Spleen (tissue), 11 donors: Measurements from ENCODE around the gene ROBO1. TPM values are rescaled to one million over a fixed set of nuclear protein-coding genes. Genes with fewer than 3 reads are reported as not detected.
"Not testable (repeated sequence)": the region's sequence is repeated elsewhere in the genome, so short reads cannot be mapped to it uniquely, and the experiment has no call there.

Source experiments
- DNase-seq: peaks from one replicate; pipeline ENCODE4 v3.0.0-alpha.2; 2020
- H3K27ac ChIP-seq, 8 donors: fragments of 200-600 bp; sonication (generic) in 7 of 8; 1 replicate in 4 of 8; 2 replicates in 4 of 8; pipeline versions ENCODE4 v1.5.0 to v1.8.0; 2016 to 2021; ENCODE audit warnings: inconsistent platforms in 4 of 8, mild to moderate bottlenecking in 4 of 8, moderate library complexity in 1 of 8
- H3K27me3 ChIP-seq, 7 donors: fragments of 200-600 bp; sonication (generic) in 6 of 7; replicated peaks in 1 of 7; 1 replicate in 4 of 7; 2 replicates in 3 of 7; pipeline versions ENCODE4 v1.5.0 to v1.8.0; 2016 to 2021; ENCODE audit warnings: inconsistent platforms in 3 of 7, mild to moderate bottlenecking in 1 of 7
- H3K36me3 ChIP-seq, 6 donors: fragments of 200-600 bp; sonication (generic) in 5 of 6; 1 replicate in 4 of 6; 2 replicates in 2 of 6; pipeline versions ENCODE4 v1.5.0 to v1.8.0; 2016 to 2021; ENCODE audit warnings: inconsistent platforms in 2 of 6
- H3K4me1 ChIP-seq, 6 donors: fragments of 200-600 bp; sonication (generic) in 5 of 6; 1 replicate in 3 of 6; 2 replicates in 3 of 6; pipeline versions ENCODE4 v1.5.0 to v1.8.0; 2016 to 2021; ENCODE audit warnings: inconsistent platforms in 3 of 6
- H3K4me3 ChIP-seq, 8 donors: fragments of 200-600 bp; sonication (generic) in 7 of 8; 1 replicate in 4 of 8; 2 replicates in 4 of 8; pipeline versions ENCODE4 v1.5.0 to v1.8.0; 2016 to 2021; ENCODE audit warnings: inconsistent platforms in 4 of 8, mild to moderate bottlenecking in 4 of 8, moderate library complexity in 2 of 8
- H3K9me3 ChIP-seq, 8 donors: fragments of 200-600 bp; sonication (generic) in 7 of 8; 1 replicate in 4 of 8; 2 replicates in 4 of 8; pipeline versions ENCODE4 v1.5.0 to v1.8.0; 2016 to 2021; ENCODE audit warnings: inconsistent platforms in 4 of 8
- POLR2A ChIP-seq, 3 donors: fragments of 450-650 bp; IDR thresholded peaks; one replicate each; pipeline ENCODE4 v1.5.1; 2017; ENCODE audit warnings: antibody characterized with exemption in 3 of 3, mild to moderate bottlenecking in 1 of 3
- POLR2AphosphoS5 ChIP-seq, 3 donors: sonication (generic); formaldehyde crosslinking; IDR thresholded peaks; one replicate each; pipeline ENCODE4 v1.5.1; 2017; ENCODE audit warnings: antibody characterized with exemption in 3 of 3
- WGBS, 5 donors: extraction: QIAGEN DNeasy Blood & Tissue Kit in 3 of 5; methylation state at CpG; one replicate each; pipeline versions ENCODE4 v1.1.5 to v1.1.7; 2013 to 2018; 5-methylcytosine and 5-hydroxymethylcytosine counted together
- intact Hi-C: fragments of 100-400 bp; cut with DNase I; formaldehyde crosslinking; loops from one replicate; pipeline ENCODE4 v1.15.0; 2023; ENCODE audit warnings: low total_unique reads
- polyA plus RNA-seq, 3 donors: library from polyadenylated mRNA; stranded (reverse); fragments of 200-250 nt; gene quantifications; one replicate each; pipeline ENCODE4 v1.2.1, GENCODE V29; 2013
- total RNA-seq, 7 donors: library from RNA; depleted of rRNA in 3 of 7; stranded (reverse); fragments of >200 nt in 3 of 7; fragmentation: NEBNext Ultra II Directional in 4 of 7; extraction: Animal tissue kit (Norgen Biotek cat#: 25700) in 4 of 7; gene quantifications; one replicate each; pipeline versions ENCODE4 v1.1.0 to v1.2.1, GENCODE V29; 2016 to 2021
- TF ChIP-seq, protein P1 (sequence below), 11 experiments: fragments of 200-600 bp in 7 of 11; fragments of 450-650 bp in 4 of 11; sonication (generic) in 4 of 11; IDR thresholded peaks in 8 of 11; conservative IDR thresholded peaks in 3 of 11; 1 replicate in 7 of 11; 2 replicates in 4 of 11; pipeline versions ENCODE4 v1.4.0 to v1.8.0; 2016 to 2021; ENCODE audit warnings: antibody characterized with exemption in 11 of 11, inconsistent platforms in 4 of 11, mild to moderate bottlenecking in 1 of 11
- donor health status: healthy with polysubstance abuse.
- donor health status: DM: no; HTN: no; CAD: no; lungs with moderate emphysema.
- donor health status: DM: no; HTN: no; CAD: no.
- donor health status: Bipolar disorder and iron deficiency.
- donor health status: healthy.
- donor health status: DM: no; HTN: no; CAD: no.
- donor health status: DM: yes; HTN: yes; CAD: no.

ROBO1 gene
- total and polyA plus RNA-seq, 10 donors, result 3.4 to 37.3 (median 26.0) TPM

DNA sequence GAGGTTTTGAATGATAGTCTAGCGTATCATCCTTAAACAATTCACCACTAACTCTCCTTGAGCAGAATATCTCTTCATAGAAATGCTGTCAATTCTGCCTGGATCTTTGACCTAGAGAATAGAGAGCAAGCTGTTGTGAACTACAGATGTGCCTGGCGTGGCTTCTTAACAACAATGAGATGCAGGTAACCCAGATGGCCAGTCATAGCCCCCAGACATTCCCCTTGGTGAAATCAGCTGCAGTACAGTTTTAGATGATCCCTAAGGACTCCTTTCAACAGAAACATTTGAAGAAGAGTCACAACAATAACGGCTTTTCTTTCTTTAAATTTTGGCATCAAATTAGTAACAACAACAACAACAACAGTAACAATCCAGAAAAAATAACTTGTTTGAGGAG is 1041.3 kb downstream of the ROBO1 start:
- H3K4me1 ChIP-seq, result no peaks in the 10 kb centered on the region
- no peaks in the 10 kb centered on the region for H3K27me3 ChIP-seq
- H3K4me3 ChIP-seq, result no peak overlapping the region
- no peaks in the 10 kb centered on the region for H3K36me3 ChIP-seq
- intact Hi-C loops, result no loop called here
- TF ChIP-seq POLR2A (IDR thresholded peaks at IDR 0.05) (no peak), POLR2AphosphoS5 (IDR thresholded peaks at IDR 0.05) (no peak)
- TF ChIP-seq, protein P1, sequence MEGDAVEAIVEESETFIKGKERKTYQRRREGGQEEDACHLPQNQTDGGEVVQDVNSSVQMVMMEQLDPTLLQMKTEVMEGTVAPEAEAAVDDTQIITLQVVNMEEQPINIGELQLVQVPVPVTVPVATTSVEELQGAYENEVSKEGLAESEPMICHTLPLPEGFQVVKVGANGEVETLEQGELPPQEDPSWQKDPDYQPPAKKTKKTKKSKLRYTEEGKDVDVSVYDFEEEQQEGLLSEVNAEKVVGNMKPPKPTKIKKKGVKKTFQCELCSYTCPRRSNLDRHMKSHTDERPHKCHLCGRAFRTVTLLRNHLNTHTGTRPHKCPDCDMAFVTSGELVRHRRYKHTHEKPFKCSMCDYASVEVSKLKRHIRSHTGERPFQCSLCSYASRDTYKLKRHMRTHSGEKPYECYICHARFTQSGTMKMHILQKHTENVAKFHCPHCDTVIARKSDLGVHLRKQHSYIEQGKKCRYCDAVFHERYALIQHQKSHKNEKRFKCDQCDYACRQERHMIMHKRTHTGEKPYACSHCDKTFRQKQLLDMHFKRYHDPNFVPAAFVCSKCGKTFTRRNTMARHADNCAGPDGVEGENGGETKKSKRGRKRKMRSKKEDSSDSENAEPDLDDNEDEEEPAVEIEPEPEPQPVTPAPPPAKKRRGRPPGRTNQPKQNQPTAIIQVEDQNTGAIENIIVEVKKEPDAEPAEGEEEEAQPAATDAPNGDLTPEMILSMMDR (IDR thresholded peaks at IDR 0.05 in 8 of 11, conservative IDR thresholded peaks at IDR 0.05 in 3 of 11), result no peak
- H3K9me3 ChIP-seq, result no peaks in the 10 kb centered on the region
- no peak overlapping the region for H3K27ac ChIP-seq
- no peak for DNase-seq
- WGBS, 5 donors, result 78 to 94% (median 86%) methylated on average over 3 of the region's 3 CpGs

GRCh38 chr3:78725703-78726246 is 1042.0 kb downstream of the ROBO1 start:
- intact Hi-C loops, result no loop called here
- Histone ChIP-seq H3K27me3 (no peaks in the 10 kb centered on the region), H3K9me3 (no peaks in the 10 kb centered on the region), H3K4me1 (no peaks in the 10 kb centered on the region), H3K27ac (no peak overlapping the region), H3K36me3 (no peaks in the 10 kb centered on the region), H3K4me3 (no peak overlapping the region)
- DNase-seq, result no peak
- TF ChIP-seq POLR2A (IDR thresholded peaks at IDR 0.05), result no peak
- TF ChIP-seq, protein P1 (IDR thresholded peaks at IDR 0.05 in 8 of 11, conservative IDR thresholded peaks at IDR 0.05 in 3 of 11), result no peak
- TF ChIP-seq POLR2AphosphoS5 (IDR thresholded peaks at IDR 0.05), result no peak
- WGBS, 5 donors, result 88 to 94% (median 92%) methylated on average over 2 of the region's 2 CpGs

GRCh38 chr3:78724859-78725258 is 1042.9 kb downstream of the ROBO1 start:
- no peak for DNase-seq
- no peaks in the 10 kb centered on the region for H3K27me3 ChIP-seq
- no peaks in the 10 kb centered on the region for H3K36me3 ChIP-seq
- WGBS, 5 donors, result 60 to 73% (median 68%) methylated on average over 4 of the region's 4 CpGs
- H3K4me3 ChIP-seq, result no peak overlapping the region
- H3K4me1 ChIP-seq, result no peaks in the 10 kb centered on the region
- no peak overlapping the region for H3K27ac ChIP-seq
- intact Hi-C loops, result no loop called here
- no peak for TF ChIP-seq POLR2A (IDR thresholded peaks at IDR 0.05)
- TF ChIP-seq, protein P1 (IDR thresholded peaks at IDR 0.05 in 8 of 11, conservative IDR thresholded peaks at IDR 0.05 in 3 of 11), result no peak
- no peak for TF ChIP-seq POLR2AphosphoS5 (IDR thresholded peaks at IDR 0.05)
- no peaks in the 10 kb centered on the region for H3K9me3 ChIP-seq

- H3K27me3 ChIP-seq, H3K27ac ChIP-seq, DNase-seq, H3K36me3 ChIP-seq, intact Hi-C loops, H3K4me1 ChIP-seq, H3K4me3 ChIP-seq, H3K9me3 ChIP-seq: not testable (repeated sequence)
- WGBS, 5 donors, result 85 to 90% (median 87%) methylated on average over 5 of the region's 5 CpGs
Measured at GRCh38 chr3:78724364-78724763, 1043.4 kb downstream of the ROBO1 start.
